ENCODE measurements around the gene TARS2. TPM values are rescaled to one million over a fixed set of nuclear protein-coding genes. Genes with fewer than 3 reads are reported as not detected.

The TARS2 gene
- total RNA-seq, 1 experiment from 2014 or later: 30.6 TPM

GRCh38 chr1:150469291-150469690, 17.9 kb upstream of the TARS2 start:
- Mint-ChIP-seq H3K4me1 (ENCODE audit: low read depth, unreplicated experiment) (peaks cover 11% of the 10 kb centered on the region), H3K27ac (ENCODE audit: unreplicated experiment) (no peak overlapping the region), H3K27me3 (ENCODE audit: insufficient read depth, unreplicated experiment) (no peaks in the 10 kb centered on the region), H3K4me3 (ENCODE audit: unreplicated experiment) (no peak overlapping the region), H3K9me3 (ENCODE audit: unreplicated experiment) (no peaks in the 10 kb centered on the region), H3K36me3 (ENCODE audit: insufficient read depth, unreplicated experiment) (peaks cover 66% of the 10 kb centered on the region)
- no peaks in the 10 kb centered on the region for H3K9me3 ChIP-seq
- DNase-seq: no peak
- H3K36me3 ChIP-seq (ENCODE audit: control insufficient read depth, insufficient read depth, low read length): peaks cover 7% of the 10 kb centered on the region
- ChIA-PET CTCF (interaction anchor here (0.6 kb wide), 1 partner anchor 105 kb away, joined by 4 read pairs; the partner anchor contains the start of gene RPRD2), POLR2A (no interaction called here)
- H3K4me1 ChIP-seq: no peaks in the 10 kb centered on the region
- BruUV-seq (replicated peaks): no TSS peak
- H3K4me3 ChIP-seq (ENCODE audit: low read depth, low read length): no peak overlapping the region
- H3K27me3 ChIP-seq (replicated peaks; ENCODE audit: control insufficient read depth, insufficient read depth, low read length): no peaks in the 10 kb centered on the region
- no peak for TF ChIP-seq CTCF (IDR thresholded peaks at IDR 0.05; ENCODE audit: insufficient read depth in 1 of 2, low read depth in 1 of 2, low read length in 1 of 2, severe bottlenecking in 1 of 2, unreplicated experiment in 1 of 2)
- intact Hi-C loops (cut with micrococcal nuclease; ENCODE audit: unreplicated experiment): no loop called here

GRCh38 chr1:150472601-150473200, 14.5 kb upstream of the TARS2 start:
- no TSS peak for BruUV-seq (replicated peaks)
- H3K36me3 Mint-ChIP-seq (ENCODE audit: insufficient read depth, unreplicated experiment): peaks cover 65% of the 10 kb centered on the region
- no peak overlapping the region for H3K4me3 Mint-ChIP-seq (ENCODE audit: unreplicated experiment)
- Histone ChIP-seq H3K4me3 (ENCODE audit: low read depth, low read length) (no peak overlapping the region), H3K4me1 (peaks cover under 1% of the 10 kb centered on the region; the same call in 1 of the 2 replicates), H3K36me3 (ENCODE audit: control insufficient read depth, insufficient read depth, low read length) (peaks cover 5% of the 10 kb centered on the region), H3K27me3 (replicated peaks; ENCODE audit: control insufficient read depth, insufficient read depth, low read length) (no peaks in the 10 kb centered on the region), H3K9me3 (no peaks in the 10 kb centered on the region)
- peaks cover 11% of the 10 kb centered on the region for H3K4me1 Mint-ChIP-seq (ENCODE audit: low read depth, unreplicated experiment)
- no peak overlapping the region for H3K27ac Mint-ChIP-seq (ENCODE audit: unreplicated experiment)
- no peaks in the 10 kb centered on the region for H3K27me3 Mint-ChIP-seq (ENCODE audit: insufficient read depth, unreplicated experiment)
- DNase-seq: no peak
- ChIA-PET POLR2A (no interaction called here), CTCF (no interaction called here)
- no peaks in the 10 kb centered on the region for H3K9me3 Mint-ChIP-seq (ENCODE audit: unreplicated experiment)
- intact Hi-C loops (cut with micrococcal nuclease; ENCODE audit: unreplicated experiment): no loop called here
- TF ChIP-seq CTCF (IDR thresholded peaks at IDR 0.05; ENCODE audit: insufficient read depth in 1 of 2, low read depth in 1 of 2, low read length in 1 of 2, severe bottlenecking in 1 of 2, unreplicated experiment in 1 of 2): no peak

- no peak overlapping the region for H3K4me3 Mint-ChIP-seq (ENCODE audit: unreplicated experiment)
- BruUV-seq (replicated peaks): no TSS peak
- H3K36me3 ChIP-seq (ENCODE audit: control insufficient read depth, insufficient read depth, low read length): peaks cover 5% of the 10 kb centered on the region
- no peak for TF ChIP-seq CTCF (IDR thresholded peaks at IDR 0.05; ENCODE audit: insufficient read depth in 1 of 2, low read depth in 1 of 2, low read length in 1 of 2, severe bottlenecking in 1 of 2, unreplicated experiment in 1 of 2)
- intact Hi-C loops (cut with micrococcal nuclease; ENCODE audit: unreplicated experiment): no loop called here
- POLR2A ChIA-PET: no interaction called here
- peaks cover 5% of the 10 kb centered on the region; the same call in 1 of the 2 replicates for H3K4me1 ChIP-seq
- no peak overlapping the region for H3K27ac Mint-ChIP-seq (ENCODE audit: unreplicated experiment)
- CTCF ChIA-PET: no interaction called here
- H3K27me3 Mint-ChIP-seq (ENCODE audit: insufficient read depth, unreplicated experiment): no peaks in the 10 kb centered on the region
- H3K36me3 Mint-ChIP-seq (ENCODE audit: insufficient read depth, unreplicated experiment): peaks cover 57% of the 10 kb centered on the region
- H3K27me3 ChIP-seq (replicated peaks; ENCODE audit: control insufficient read depth, insufficient read depth, low read length): no peaks in the 10 kb centered on the region
- peaks cover 11% of the 10 kb centered on the region for H3K4me1 Mint-ChIP-seq (ENCODE audit: low read depth, unreplicated experiment)
- no peak overlapping the region for H3K4me3 ChIP-seq (ENCODE audit: low read depth, low read length)
- H3K9me3 ChIP-seq: no peaks in the 10 kb centered on the region
- no peak for DNase-seq
- H3K9me3 Mint-ChIP-seq (ENCODE audit: unreplicated experiment): no peaks in the 10 kb centered on the region
Measured at GRCh38 chr1:150473659-150474058, 13.6 kb upstream of the TARS2 start.

Measured in Caco-2 (cell line).